ENCODE measurements around the gene RALGPS1. TPM values are rescaled to one million over a fixed set of nuclear protein-coding genes. Genes with fewer than 3 reads are reported as not detected.

Gene RALGPS1
- polyA plus RNA-seq, 1 donor, result 30.6 TPM

GRCh38 chr9:127095411-127095810 lies 180.8 kb downstream of the RALGPS1 start:
- DNase-seq, result no peak

DNA sequence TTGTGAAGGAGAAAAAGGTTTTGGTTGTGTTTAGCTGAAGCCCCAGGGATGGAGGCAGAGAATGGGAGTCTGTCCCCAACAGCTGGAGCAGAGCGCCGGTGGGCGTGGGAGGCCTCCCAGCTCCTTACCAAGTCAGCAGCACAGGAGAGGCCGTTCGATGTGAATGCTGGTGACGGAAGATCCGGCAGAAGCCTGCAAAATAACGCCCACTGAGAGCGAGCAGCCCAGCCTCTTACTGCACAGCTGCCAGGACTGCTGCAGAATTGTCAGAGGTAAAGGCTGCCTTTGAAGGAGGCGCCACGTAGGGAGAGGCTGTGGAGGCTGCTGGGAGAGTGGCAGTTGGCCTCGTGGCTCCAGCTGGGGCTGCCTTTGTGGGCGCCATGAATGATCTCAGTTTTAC lies 181.6 kb downstream of the RALGPS1 start:
- DNase-seq, result no peak

DNA sequence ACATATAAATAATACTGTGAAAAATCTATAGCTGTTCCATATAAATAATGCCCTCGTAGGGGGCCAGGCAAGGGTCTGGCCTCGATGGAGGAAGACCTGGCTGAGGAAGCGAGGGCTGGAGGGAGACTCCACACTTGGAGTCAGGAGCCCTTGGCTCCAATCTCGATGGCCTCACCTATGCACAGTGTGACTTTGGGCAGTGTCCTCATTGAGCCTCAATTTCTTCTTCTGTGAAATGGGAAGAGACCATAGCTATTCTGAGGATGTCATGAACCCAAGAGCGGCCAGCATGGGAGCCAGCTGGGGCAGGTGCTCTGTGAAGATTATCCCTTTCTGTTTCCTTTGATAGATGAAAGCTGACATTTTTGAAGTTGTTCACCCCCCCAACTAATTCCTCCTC lies 183.1 kb downstream of the RALGPS1 start:
- DNase-seq, result no peak

- no peak for DNase-seq
These were observed 184.5 kb downstream of the RALGPS1 start for GRCh38 chr9:127098916-127099553.

GRCh38 chr9:127099664-127100063 lies 185.1 kb downstream of the RALGPS1 start:
- DNase-seq, result no peak

DNA sequence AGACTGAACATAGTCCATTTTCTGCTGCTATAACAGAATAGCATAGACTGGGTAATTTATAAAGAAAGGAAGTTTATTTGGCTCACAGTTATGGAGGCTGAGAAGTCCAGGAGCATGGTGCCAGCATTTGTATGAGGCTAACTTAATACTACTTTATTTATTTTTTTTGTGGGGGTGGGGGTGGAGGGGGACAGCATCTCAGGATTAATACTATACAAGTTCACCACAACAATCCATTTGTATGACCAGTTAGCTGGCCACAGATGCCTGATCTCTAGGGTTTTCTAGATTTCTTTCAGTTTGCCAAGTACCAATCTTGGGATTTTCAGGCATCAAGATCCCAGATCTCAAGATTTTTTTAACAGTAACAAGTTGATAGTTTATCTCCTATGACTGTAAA lies 187.6 kb downstream of the RALGPS1 start:
- DNase-seq, result no peak

DNA sequence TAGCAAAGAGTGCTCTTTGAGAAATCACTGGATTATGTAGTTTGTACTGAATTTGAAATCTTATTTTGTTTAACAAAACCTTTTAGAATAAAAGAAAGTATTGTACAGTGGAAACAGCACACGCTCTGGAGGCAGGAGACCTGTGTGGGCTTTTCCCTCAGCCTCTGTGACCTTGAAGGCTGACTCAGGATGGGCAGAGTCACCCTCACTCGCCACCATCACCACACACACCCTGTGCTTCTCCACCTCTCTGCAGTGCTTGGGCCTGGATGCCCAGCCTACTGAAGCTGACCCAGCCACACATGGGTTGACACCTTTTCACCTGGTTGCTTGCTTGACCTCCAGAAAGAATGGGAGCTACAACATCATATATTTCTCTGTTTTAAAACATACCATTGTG lies 188.2 kb downstream of the RALGPS1 start:
- no peak for DNase-seq

- no peak for DNase-seq
These were observed 190.2 kb downstream of the RALGPS1 start for GRCh38 chr9:127104581-127105311.

- no peak for DNase-seq
These were observed 191.4 kb downstream of the RALGPS1 start for GRCh38 chr9:127105805-127106465.

DNA sequence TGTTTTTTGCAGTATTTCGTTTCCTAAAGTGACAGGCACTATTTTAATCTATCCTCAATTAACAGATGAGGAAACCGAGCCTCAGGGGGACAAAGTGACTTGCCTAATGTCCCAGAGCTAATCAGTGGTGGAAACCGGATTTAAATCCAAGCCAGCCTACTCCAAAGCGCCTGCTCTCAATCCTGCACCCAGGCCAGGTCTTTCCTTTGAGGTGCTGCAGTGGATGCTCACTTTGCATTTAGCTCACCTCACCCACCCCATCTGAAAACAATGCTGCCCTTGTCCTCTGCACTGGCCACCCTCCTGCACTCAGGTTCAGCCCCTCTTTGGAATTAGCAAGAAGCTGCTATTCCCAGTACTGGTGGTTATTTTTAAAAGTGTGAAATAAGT lies 191.9 kb downstream of the RALGPS1 start:
- no peak for DNase-seq

- no peak for DNase-seq
These were observed 192.8 kb downstream of the RALGPS1 start for GRCh38 chr9:127107171-127107928.

GRCh38 chr9:127107929-127108876 lies 193.6 kb downstream of the RALGPS1 start:
- no peak for DNase-seq

DNA sequence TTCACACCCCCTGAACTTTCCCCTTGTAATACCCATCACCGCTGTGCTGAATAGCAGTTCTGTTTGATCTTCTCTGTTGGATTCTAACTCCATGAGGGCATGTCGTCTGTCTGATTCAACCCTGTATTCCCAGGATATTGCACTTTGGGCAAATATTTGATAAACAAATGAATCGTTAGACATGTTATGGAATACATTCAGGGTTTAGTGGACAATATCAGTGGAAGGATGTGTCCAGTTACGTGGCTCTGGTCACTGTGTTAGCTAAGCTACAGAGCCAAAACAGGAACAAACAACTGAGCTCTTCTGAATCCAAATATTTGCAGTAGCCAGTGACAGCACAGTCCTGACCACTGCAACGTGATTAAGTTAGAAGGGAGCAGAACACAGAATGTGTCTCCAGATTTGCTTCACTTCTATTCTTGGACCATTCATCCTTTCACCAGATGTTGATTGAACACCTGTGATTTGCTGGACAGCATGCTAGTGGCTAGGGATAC lies 194.7 kb downstream of the RALGPS1 start:
- no peak for DNase-seq

GRCh38 chr9:127112056-127112455 lies 197.5 kb downstream of the RALGPS1 start:
- no peak for DNase-seq

DNA sequence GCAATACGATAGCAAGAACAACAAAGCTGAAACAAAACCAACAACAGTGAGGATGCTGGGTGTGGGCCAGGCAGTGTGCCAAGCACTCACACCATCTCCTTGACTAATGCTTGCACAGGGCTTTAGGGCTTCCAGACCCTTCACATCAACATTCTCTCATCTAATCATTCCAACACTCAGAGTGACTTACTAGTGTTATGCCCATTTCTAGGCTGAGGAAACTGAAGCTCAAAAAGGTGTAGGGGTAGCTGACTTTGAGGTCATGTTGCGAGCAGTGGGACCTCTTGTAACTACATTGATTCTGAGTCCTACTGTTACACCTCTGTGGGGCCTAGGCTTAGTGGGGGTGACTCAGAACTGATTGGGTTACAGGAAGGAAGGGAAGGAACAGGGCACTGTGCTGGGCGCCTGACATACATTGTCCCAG lies 198.2 kb downstream of the RALGPS1 start:
- DNase-seq, result no peak

GRCh38 chr9:127113191-127113972 lies 198.8 kb downstream of the RALGPS1 start:
- no peak for DNase-seq

- no peak for DNase-seq
These were observed 200.0 kb downstream of the RALGPS1 start for GRCh38 chr9:127114606-127115005.

- DNase-seq, result no peak
These were observed 201.6 kb downstream of the RALGPS1 start for GRCh38 chr9:127116088-127116726.

GRCh38 chr9:127116957-127117356 lies 202.4 kb downstream of the RALGPS1 start:
- no peak for DNase-seq

- DNase-seq, result no peak
These were observed 203.2 kb downstream of the RALGPS1 start for GRCh38 chr9:127117801-127118200.

Measured in left kidney (tissue), 2 donors.